Suprapubic skin (tissue), 3 donors: Measurements from ENCODE around the gene PHOSPHO1.

ENCODE experiments used
- CTCF ChIP-seq, 2 donors: fragments of 200-600 bp in 1 of 2; fragments of 450-650 bp in 1 of 2; sonication (generic) in 1 of 2; IDR thresholded peaks; one replicate each; pipeline ENCODE4 v1.5.1; 2016 to 2019; ENCODE audit warnings: antibody characterized with exemption in 2 of 2, mild to moderate bottlenecking in 1 of 2, moderate library complexity in 1 of 2
- POLR2AphosphoS5 ChIP-seq, 3 donors: sonication (generic); formaldehyde crosslinking; IDR thresholded peaks; one replicate each; pipeline ENCODE4 v1.6.1; 2017; ENCODE audit warnings: antibody characterized with exemption in 3 of 3

- TF ChIP-seq CTCF (IDR thresholded peaks at IDR 0.05) (no peak), POLR2AphosphoS5 (IDR thresholded peaks at IDR 0.05) (no peak)
Measured at GRCh38 chr17:49187301-49187700, 43.3 kb downstream of the PHOSPHO1 start.
